ENCODE data around the gene FHL5.
"Not testable (repeated sequence)": the region's sequence is repeated elsewhere in the genome, so short reads cannot be mapped to it uniquely, and the experiment has no call there.

The FHL5 gene, protein sequence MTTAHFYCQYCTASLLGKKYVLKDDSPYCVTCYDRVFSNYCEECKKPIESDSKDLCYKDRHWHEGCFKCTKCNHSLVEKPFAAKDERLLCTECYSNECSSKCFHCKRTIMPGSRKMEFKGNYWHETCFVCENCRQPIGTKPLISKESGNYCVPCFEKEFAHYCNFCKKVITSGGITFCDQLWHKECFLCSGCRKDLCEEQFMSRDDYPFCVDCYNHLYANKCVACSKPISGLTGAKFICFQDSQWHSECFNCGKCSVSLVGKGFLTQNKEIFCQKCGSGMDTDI

DNA sequence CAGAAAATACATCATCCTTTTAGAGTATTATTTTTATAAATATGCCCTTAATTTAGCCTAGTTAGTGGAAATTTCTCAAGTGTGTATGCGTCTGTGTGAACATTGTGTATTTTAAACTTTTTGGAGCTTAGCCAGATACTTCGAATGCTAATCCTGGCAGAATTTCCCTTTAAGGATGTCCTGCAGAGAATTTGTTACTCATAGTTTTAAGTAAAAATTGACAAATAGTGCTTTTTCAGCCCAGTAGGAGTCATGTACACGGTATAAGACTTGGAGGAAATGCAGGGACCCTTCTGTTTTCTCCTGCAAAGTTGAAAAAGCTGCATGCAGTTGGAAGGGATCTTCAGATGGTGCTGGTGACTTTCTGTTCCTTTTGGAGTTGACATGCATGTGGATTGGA is at the start of gene FHL5:
TSS of gene FHL5 (plus strand) at position 243 of the 400 bp plus-strand sequence. CDS start 40,486 bp downstream, outside the sequence.
- H3K4me1 Mint-ChIP-seq (ENCODE audit: low read depth), result no peaks in the 10 kb centered on the region
- peaks cover 18% of the 10 kb centered on the region for H3K27me3 Mint-ChIP-seq
- no peak within 1 kb of the TSS for H3K4me3 Mint-ChIP-seq
- H3K27ac Mint-ChIP-seq, result no peak within 1 kb of the TSS
- no peaks in the 10 kb centered on the region for H3K9me3 Mint-ChIP-seq
- no peaks in the 10 kb centered on the region for H3K36me3 Mint-ChIP-seq (ENCODE audit: low read depth)

DNA sequence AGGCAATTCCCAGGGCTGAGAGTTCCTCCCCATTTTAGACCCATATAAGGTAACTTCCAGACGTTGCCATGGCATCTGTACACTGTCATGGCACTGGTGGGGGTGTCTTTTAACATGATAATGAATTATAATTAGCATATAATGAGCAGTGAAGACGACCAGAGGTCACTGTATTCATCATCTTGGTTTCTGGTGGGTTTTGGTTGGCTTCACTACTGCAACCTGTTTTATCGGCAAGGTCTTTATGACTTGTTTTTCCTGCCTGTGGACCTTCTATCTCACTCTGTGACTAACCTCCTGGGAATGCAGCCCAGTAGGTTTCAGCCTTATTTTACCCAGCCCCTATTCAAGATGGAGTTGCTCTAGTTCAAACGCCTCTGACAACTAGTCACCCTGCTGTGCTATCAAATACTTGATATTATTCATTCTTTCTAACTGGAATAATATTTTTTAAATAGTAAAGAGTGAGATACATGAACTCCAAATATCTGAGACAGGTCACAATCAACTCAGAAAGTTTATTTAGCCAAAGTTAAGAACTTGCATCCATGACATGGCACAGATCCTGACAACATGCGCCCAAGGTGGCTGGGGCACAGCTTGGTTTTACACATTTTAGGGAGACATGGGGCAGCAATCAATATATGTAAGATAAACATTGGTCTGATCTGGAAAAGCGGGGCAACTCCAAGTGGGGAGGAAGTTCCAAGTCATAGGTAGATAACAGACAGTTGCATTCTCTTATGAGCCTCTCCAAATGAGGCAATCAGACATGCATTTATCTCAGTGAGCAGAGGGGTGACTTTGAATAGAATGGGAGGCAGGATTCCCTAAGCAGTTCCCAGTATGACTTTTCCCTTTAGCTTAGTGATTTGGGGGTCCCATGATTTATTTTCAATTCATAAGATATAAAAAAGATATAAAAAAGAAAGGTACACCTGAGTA is 42.5 kb upstream of the FHL5 start:
- Mint-ChIP-seq H3K9me3 (no peaks in the 10 kb centered on the region), H3K27me3 (no peaks in the 10 kb centered on the region), H3K27ac (no peak overlapping the region), H3K36me3 (ENCODE audit: low read depth) (peaks cover 7% of the 10 kb centered on the region), H3K4me1 (ENCODE audit: low read depth) (peaks cover 34% of the 10 kb centered on the region), H3K4me3 (peak overlapping the region; percentile 100)

DNA sequence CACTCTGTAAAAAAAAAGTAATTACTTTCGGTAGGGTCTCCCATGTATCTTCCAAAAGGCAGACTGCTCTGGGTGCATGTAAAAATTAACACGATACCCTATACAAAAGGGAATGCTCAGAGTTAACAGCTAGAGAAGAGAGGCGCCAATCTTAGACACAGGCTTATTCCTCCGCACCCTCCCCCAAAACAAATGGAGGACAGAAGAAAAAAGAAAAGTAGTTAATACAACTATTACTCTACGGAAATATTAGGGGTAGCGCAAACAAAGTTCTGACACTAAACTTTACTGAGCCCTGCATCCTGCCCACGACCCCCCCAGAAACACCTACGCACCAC is 41.7 kb upstream of the FHL5 start:
- peak overlapping the region; percentile 99 for H3K27ac Mint-ChIP-seq
- H3K27me3 Mint-ChIP-seq, result no peaks in the 10 kb centered on the region
- no peaks in the 10 kb centered on the region for H3K9me3 Mint-ChIP-seq
- H3K4me1 Mint-ChIP-seq (ENCODE audit: low read depth), result peaks cover 34% of the 10 kb centered on the region
- peak overlapping the region; percentile 100 for H3K4me3 Mint-ChIP-seq
- peaks cover 11% of the 10 kb centered on the region for H3K36me3 Mint-ChIP-seq (ENCODE audit: low read depth)

DNA sequence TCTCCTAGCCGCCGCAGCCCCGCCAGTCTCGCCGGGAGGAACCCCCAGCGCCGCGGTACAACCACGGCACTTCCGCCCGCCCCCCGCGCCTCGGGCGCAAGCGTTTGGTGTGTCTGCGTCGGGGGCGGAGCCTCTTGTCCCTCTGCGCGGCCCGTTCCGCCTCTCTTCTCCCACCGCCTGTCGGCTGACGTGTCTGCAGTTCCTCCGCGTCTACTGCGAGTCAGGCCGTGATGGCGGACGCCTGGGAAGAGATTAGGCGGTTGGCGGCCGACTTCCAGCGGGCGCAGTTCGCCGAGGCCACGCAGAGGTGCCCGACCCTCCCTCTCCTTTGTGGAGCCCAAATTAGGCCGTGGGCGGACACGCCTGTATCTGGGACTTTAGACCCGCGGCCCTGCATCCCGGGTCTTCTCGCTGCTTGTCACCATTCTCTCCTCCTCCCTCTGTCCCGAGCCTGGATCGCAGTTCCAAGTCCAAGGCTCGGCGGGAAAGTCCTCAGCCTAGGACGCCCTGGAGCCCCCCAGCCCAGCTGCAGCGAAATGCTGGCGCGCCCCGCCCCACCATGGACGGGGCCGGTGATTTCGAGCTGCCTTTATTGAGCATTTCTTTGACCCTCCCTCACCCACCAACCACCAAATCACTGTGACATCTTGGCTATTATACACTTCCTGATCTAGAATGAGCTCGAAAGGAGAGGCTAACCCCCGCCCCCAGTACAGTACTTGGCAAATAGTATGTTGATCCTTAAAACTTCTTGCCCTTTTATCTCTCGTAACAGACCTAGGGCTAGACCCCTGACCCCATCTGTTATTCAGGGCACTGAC is 41.1 kb upstream of the FHL5 start, which contains the start of gene UFL1:
TSS of gene UFL1 (plus strand) at position 163 of the 821 bp plus-strand sequence. CDS start at position 231, 68 bp downstream.
- Mint-ChIP-seq H3K4me1 (ENCODE audit: low read depth) (peaks cover 34% of the 10 kb centered on the region), H3K36me3 (ENCODE audit: low read depth) (peaks cover 16% of the 10 kb centered on the region), H3K9me3 (no peaks in the 10 kb centered on the region), H3K27ac (peak within 1 kb of the TSS; percentile 99), H3K27me3 (no peaks in the 10 kb centered on the region), H3K4me3 (peak within 1 kb of the TSS; percentile 100)

DNA sequence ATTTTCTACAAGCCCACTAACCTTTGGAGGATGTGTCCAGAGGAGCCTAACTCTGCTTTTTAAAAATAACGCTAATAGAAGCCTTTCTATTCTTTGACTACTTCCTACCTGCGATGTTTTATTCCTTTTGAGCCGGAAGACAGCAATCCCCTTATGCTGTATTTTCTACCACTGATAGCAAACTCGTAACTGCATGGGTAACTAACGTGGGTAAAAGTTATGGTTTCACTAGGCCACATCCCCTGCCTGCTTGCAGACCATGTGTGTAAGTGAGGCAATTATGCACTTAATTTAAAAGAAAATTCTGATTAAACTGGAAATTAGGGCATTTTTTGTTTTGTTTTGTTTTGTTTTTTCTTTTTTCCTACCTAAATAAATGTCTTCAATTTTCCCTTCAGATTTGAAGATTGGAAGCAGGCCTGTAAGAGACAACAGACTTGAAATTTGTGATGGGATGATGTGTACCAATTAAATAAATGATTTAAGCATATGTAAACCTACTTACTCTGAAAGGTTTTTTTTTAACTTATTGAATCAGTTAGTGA is 40.4 kb upstream of the FHL5 start:
- Mint-ChIP-seq H3K4me3 (peak overlapping the region; percentile 100), H3K27ac (peak overlapping the region; percentile 99), H3K36me3 (ENCODE audit: low read depth) (peaks cover 21% of the 10 kb centered on the region), H3K27me3 (no peaks in the 10 kb centered on the region), H3K4me1 (ENCODE audit: low read depth) (peaks cover 34% of the 10 kb centered on the region), H3K9me3 (no peaks in the 10 kb centered on the region)

DNA sequence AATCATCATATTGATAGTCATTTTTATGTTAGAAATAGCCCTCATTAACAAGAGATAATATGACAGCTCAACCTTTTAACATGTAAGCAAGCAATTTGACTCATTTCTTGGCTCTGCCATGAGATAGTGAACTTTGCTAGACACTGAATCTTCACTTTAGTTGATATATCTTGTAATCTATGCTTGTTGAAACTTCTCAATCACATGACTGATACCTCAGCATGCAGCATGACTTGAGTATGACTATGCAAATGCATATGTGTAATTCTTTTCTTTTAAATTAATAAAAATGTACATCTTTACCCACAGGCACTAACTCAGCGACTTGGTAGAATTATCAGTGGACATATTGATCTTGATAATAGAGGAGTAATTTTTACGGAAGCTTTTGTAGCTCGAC is 34.7 kb upstream of the FHL5 start:
- Mint-ChIP-seq H3K36me3 (ENCODE audit: low read depth) (peaks cover 64% of the 10 kb centered on the region), H3K9me3 (no peaks in the 10 kb centered on the region), H3K27me3 (no peaks in the 10 kb centered on the region), H3K4me3 (no peak overlapping the region), H3K4me1 (ENCODE audit: low read depth) (peaks cover 18% of the 10 kb centered on the region), H3K27ac (no peak overlapping the region)

DNA sequence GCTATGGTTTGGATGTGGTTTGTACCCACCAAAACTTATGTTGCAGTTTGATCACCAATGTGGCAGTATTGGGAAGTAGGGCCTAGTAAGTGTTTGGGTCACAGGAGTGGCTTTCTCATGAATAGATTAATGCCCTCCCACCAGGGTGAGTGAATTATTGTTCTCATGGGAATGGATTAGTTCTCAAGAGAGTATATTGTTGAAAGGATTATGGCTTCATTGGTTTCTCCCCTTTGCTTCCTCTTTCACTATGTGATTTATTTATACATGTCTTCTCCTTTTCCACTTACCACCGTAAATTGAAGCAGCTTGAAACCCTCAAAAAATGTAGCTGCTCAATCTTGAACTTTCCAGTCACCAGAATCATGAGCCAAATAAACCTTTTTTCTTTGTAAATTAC is 30.5 kb upstream of the FHL5 start:
- H3K36me3 Mint-ChIP-seq (ENCODE audit: low read depth), result peaks cover 57% of the 10 kb centered on the region
- H3K4me1 Mint-ChIP-seq (ENCODE audit: low read depth), result peaks cover 12% of the 10 kb centered on the region
- no peak overlapping the region for H3K4me3 Mint-ChIP-seq
- H3K27ac Mint-ChIP-seq, result no peak overlapping the region
- H3K9me3 Mint-ChIP-seq, result no peaks in the 10 kb centered on the region
- H3K27me3 Mint-ChIP-seq, result no peaks in the 10 kb centered on the region

DNA sequence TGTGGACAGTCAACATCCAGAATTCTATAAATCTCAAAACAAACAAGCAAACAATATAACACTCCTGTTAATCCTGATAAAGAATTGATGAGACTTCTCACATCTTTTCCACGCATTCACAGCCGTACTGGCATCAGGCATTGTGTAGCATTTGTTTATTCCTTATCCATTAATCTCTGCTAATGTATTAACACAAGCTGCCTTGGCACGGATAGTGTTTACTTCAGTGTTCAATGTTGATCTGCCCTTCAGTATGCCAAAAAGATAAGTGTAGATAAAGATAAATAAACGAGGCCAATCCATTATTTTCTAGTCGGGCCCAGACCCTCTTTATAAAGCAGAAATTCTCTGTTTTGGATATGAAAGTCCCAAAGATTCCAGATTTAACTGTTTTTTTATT is 25.2 kb upstream of the FHL5 start:
- Mint-ChIP-seq H3K27me3 (no peaks in the 10 kb centered on the region), H3K36me3 (ENCODE audit: low read depth) (peaks cover 45% of the 10 kb centered on the region), H3K27ac (no peak overlapping the region), H3K4me1 (ENCODE audit: low read depth) (no peaks in the 10 kb centered on the region), H3K9me3 (no peaks in the 10 kb centered on the region), H3K4me3 (no peak overlapping the region)

DNA sequence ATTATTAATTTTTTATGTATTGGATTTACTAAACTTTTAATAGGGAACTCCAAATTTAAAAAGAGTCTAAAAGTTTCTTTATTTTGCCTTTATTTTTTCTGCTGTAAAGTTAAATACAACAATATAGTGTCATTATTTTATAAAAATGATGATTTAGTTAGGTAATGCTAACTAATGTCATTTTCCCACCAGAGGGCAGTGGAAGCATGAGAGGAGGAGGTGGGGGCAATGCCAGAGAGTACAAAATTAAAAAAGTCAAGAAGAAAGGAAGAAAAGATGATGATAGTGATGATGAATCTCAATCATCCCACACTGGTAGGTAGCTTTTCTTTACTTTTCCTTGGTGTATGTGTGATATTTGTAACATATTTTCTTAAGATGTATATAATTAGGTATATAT is 20.2 kb upstream of the FHL5 start:
- H3K4me3 Mint-ChIP-seq, result no peak overlapping the region
- no peaks in the 10 kb centered on the region for H3K27me3 Mint-ChIP-seq
- H3K36me3 Mint-ChIP-seq (ENCODE audit: low read depth), result peaks cover 58% of the 10 kb centered on the region
- no peak overlapping the region for H3K27ac Mint-ChIP-seq
- no peaks in the 10 kb centered on the region for H3K9me3 Mint-ChIP-seq
- no peaks in the 10 kb centered on the region for H3K4me1 Mint-ChIP-seq (ENCODE audit: low read depth)

DNA sequence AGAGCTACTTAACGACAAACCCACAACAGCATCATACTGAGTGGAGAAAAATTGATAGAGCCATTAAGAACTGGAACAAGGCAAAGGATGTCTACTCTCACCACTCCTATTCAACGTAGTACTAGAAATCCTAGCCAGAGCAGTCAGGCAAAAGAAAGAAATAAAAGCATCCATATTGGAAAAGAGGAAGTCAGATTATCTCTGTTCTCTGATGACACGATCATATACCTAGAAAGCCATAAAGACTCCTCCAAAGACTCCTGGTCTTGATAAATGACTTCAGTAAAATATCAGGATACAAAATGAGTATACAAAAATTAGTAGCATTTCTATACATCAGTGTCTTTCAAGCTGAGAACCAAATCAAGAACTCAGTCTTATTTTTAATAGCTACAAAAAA is 17.0 kb upstream of the FHL5 start:
- Mint-ChIP-seq H3K4me1 (ENCODE audit: low read depth) (no peaks in the 10 kb centered on the region), H3K27ac (no peak overlapping the region), H3K36me3 (ENCODE audit: low read depth) (peaks cover 60% of the 10 kb centered on the region), H3K4me3 (no peak overlapping the region), H3K9me3 (no peaks in the 10 kb centered on the region), H3K27me3 (no peaks in the 10 kb centered on the region)

DNA sequence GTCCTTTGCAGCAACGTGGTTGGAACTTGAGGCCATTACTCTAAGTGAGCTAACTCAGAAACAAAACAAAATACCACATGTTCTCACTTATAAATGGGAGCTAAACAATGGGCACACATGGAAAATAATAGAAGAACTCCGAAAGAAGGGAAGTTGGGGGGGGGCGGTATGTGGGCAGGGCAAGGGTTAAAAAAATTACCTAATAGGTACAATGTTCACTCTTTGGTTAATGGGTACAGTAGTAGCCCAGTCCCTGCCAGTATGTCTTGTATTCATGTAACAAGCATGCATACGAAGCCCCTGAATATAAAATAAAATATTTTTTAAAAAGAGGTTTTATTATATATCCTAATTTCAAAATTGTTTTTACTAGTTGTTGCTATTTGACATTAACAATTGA is 15.3 kb upstream of the FHL5 start:
- Mint-ChIP-seq H3K9me3 (no peaks in the 10 kb centered on the region), H3K4me3 (no peak overlapping the region)

DNA sequence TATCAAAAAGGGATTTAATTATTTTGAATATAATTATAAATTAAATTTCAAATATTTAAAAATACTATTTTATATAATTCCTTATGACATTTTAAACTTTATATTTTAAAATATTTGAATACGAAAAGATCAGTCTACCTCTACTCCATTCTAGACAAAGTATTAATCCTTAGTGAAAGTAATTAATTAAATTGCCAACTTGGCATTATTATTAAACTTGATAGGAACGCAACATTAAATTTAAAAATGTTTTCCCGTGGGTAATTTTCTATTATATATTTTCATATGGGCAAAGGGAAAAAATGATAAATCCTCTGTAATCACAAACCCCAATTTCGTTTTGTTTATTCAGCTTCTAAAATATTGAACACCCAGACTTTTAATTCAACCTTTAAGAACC is 8.4 kb upstream of the FHL5 start:
- no peaks in the 10 kb centered on the region for H3K4me1 Mint-ChIP-seq (ENCODE audit: low read depth)
- H3K36me3 Mint-ChIP-seq (ENCODE audit: low read depth), result peaks cover 52% of the 10 kb centered on the region
- no peak overlapping the region for H3K4me3 Mint-ChIP-seq
- H3K9me3 Mint-ChIP-seq, result no peaks in the 10 kb centered on the region
- no peak overlapping the region for H3K27ac Mint-ChIP-seq
- H3K27me3 Mint-ChIP-seq, result no peaks in the 10 kb centered on the region

More for the DNA sequence above, 15.3 kb upstream of the FHL5 start:
- H3K27me3 Mint-ChIP-seq, result no peaks in the 10 kb centered on the region
- no peaks in the 10 kb centered on the region for H3K4me1 Mint-ChIP-seq (ENCODE audit: low read depth)
- no peak overlapping the region for H3K27ac Mint-ChIP-seq
- H3K36me3 Mint-ChIP-seq (ENCODE audit: low read depth), result peaks cover 61% of the 10 kb centered on the region

DNA sequence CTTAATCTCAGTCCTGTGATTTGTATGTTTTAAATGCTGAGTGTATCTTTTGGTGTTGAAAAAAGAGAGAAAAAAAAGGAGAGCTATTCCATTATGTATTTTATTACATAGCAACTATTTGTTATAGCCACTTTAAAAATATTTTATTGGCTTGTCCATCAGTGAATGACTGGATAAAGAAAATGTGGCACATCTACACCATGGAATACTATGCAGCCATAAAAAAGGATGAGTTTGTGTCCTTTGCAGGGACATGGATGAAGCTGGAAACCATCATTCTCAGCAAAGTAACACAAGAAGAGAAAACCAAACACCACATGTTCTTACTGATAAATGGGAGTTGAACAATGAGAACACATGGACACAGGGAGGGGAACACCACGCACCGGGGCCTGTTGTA is 3.2 kb upstream of the FHL5 start:
- Mint-ChIP-seq H3K36me3 (ENCODE audit: low read depth) (peaks cover 14% of the 10 kb centered on the region), H3K27me3 (peaks cover 12% of the 10 kb centered on the region)
- not testable (repeated sequence) for H3K27ac Mint-ChIP-seq; H3K9me3 Mint-ChIP-seq; H3K4me1 Mint-ChIP-seq (ENCODE audit: low read depth); H3K4me3 Mint-ChIP-seq

DNA sequence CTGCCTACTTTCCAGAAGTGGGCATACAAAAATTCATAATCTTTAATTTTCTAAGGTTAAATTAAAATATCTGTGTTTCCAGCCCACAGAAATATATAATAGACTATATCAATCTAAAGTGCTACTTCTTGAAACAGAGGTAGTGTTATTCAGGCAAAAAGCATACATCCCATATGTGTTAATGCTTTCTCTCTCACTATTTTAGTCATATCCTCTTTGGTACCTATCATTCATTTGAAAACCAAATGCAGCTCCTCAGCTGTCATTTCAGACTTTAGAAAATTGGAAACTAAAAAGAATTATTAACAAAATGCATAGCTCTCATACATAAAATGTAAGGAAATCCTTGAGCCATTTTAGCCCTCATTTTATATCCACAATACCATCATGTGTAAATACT is 925 bp downstream of the FHL5 start:
- H3K9me3 Mint-ChIP-seq, result no peaks in the 10 kb centered on the region
- no peaks in the 10 kb centered on the region for H3K36me3 Mint-ChIP-seq (ENCODE audit: low read depth)
- no peak overlapping the region for H3K27ac Mint-ChIP-seq
- no peaks in the 10 kb centered on the region for H3K4me1 Mint-ChIP-seq (ENCODE audit: low read depth)
- peaks cover 23% of the 10 kb centered on the region for H3K27me3 Mint-ChIP-seq
- no peak overlapping the region for H3K4me3 Mint-ChIP-seq
